SHP77 (cell line): ENCODE data around the gene PIGZ.
"Not testable (repeated sequence)": the region's sequence is repeated elsewhere in the genome, so short reads cannot be mapped to it uniquely, and the experiment has no call there.

Experiments
- DNase-seq, 2 experiments: peaks; one replicate each; lab custom pipeline; 2025; lab: John Stamatoyannopoulos, UW

PIGZ gene

DNA sequence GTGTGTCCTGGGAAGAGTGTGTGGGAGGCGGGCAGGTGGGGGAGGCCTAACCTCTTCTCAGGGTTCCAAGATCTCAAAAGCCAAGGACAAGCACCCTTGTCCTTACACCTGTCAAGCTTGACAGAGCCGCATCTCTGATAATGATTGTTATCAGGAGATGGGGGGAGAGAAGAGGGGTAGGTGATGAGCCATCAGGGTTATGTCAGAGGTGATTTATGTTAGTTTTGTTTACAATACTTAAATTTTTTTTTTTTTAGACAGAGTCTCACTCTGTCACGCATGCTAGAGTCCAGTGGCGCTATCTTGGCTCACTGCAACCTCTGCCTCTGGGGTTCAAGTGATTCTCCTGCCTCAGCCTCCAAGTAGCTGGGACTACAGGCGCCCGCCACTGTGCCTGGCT, 18.9 kb downstream of the PIGZ start:
- DNase-seq, result no peak

DNA sequence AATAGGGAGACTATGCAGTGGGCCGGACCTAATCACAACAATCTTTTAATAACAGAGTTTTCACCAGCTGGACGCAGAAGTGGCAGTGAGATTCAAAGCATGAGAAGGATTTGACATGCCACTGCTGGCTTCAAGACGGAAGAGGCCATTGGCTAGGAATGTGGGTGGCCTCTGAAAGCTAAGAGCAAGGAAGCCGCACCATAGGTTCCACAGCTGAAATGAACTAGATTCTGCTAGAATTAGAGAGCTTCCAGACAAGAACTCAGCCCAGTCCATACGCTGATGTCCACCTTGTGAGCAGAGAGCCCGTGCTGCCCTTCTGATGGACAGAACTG, 19.4 kb downstream of the PIGZ start:
- DNase-seq, result no peak

DNA sequence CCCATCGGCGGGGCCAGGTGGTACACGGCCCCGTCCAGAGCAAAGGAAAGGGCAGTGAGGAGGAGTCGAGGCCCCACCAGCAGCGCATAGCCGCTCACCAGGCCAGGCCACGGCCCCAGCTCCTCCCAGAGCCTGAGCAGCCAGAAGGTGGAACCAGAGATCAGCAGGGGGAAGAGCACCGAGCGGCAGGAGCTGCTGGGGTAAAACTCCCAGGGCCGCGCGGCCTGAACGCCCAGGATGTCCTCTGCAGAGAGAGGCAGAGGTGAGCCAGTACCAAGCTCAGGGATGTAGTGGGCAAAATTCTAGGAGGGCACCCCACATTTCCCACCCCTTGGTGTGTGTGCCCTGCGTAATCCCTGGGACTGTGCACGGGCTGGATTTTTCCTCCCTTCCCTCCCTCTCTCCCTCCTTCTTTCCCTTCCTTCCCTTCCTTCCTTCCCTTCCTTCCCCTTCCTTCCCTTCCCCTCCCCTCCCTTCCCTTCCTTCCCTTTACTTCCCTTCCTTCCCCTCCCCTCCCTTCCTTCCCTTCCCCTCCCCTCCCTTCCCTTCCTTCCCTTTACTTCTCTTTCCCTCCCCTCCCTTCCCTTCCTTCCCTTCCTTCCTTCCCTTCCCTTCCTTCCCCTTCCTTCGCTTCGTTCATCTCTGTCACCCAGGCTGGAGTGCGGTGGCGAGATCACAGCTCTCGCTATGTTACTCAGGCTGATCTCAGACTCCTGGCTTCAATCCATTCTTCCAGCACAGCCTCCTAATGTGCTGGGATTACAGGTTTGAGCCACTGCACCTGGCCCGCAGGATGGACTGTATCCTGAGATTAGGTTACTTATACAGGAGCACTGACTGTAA, 20.0 kb downstream of the PIGZ start:
- no peak for DNase-seq

GRCh38 chr3:196947860-196948441, 20.7 kb downstream of the PIGZ start:
- no peak for DNase-seq

DNA sequence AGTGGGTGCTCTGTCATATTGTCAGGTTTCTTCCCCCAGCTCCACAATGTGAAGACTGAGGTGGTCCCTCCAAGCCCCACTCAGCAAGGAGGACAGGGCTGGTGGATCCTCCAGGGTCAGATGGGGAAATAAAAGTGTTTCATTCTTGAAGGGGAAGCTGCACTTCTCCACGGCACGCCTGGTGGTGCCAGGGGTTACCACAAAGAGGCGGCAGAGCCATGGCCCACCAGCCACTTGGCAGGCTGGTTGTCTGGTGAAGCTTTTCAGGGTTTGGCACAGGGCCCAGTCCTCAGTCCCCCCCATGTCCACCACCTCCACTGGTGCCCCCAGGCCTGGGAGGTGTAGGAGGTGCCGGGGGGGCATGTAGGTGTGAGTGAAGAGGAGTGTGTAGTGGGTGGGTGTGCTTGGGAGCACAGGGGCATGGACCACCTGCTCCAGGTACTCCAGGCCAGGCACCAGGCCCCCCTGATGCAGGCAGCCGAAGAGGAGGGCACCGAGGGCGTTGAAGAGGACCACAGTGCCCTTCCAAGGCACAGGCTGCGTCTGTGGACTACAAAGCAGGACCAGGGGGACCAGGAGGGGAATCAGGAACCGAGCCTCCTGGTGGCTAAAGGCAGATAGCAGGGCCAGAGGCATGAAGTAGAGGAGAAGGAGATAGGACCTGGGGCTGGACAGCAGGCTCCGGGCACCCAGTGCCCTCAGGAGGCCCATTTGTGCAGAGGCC, 21.3 kb downstream of the PIGZ start:
- no peak for DNase-seq

GRCh38 chr3:196944037-196944790, 24.4 kb downstream of the PIGZ start:
- DNase-seq, result not testable (repeated sequence)

GRCh38 chr3:196942915-196943277, 25.7 kb downstream of the PIGZ start:
- no peak for DNase-seq

DNA sequence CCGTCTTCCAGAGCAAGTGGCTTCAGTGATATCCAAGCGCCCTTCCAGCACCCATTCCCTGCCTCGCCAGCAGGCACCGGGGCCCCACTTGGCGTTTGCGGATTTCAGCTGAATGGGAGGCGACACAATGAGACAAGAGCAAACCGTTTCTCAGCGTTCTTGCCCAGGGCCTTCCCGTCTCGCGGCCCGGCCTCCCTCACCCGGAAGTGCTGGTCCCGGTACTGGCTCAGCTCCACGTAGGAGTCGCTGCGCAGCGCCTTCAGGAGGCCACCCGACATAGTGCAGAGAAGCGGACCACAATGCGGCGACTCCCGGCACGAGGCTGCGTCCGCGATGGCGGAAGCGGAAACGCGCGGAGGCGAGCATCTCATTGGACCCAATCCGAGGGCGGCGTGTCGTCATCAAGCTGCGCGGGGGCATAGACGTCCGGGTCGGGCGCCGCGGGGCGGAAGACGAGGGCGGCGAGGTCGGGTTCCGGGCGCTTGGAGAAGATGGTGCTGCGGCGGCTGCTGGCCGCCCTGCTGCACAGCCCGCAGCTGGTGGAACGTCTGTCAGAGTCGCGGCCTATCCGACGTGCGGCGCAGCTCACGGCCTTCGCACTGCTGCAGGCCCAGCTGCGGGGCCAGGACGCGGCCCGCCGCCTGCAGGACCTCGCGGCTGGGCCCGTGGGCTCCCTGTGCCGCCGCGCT, 26.3 kb downstream of the PIGZ start, which contains the start of gene NCBP2:
TSS of gene NCBP2 (minus strand) at position 303 of the 689 bp plus-strand sequence. CDS start at position 278, 25 bp downstream.
- DNase-seq, result peak; percentile 82 to 88

DNA sequence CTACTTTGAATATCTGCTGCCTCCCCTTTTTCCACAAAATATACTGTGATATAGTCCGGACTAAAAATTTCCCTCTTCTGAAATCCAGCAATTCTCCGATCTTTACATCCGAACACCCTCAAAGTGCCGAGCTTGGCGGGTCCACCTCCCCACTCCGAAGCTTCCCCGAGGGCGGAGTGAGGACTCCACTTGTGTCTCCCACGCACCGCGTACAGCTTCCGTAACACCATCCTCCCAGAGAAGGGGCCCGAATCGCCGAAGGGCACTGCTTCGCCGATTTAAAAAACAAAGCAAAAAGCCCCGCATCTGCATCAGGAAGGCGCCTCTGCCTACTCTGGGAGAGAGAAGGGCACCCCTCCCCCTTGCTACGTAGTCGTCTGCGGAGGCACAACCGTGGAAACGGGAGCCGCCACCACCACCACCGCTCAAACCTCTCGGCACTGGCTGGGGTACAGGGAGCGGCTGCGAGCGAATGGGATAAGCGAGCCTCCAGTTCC, 26.9 kb downstream of the PIGZ start:
- DNase-seq, result no peak

DNA sequence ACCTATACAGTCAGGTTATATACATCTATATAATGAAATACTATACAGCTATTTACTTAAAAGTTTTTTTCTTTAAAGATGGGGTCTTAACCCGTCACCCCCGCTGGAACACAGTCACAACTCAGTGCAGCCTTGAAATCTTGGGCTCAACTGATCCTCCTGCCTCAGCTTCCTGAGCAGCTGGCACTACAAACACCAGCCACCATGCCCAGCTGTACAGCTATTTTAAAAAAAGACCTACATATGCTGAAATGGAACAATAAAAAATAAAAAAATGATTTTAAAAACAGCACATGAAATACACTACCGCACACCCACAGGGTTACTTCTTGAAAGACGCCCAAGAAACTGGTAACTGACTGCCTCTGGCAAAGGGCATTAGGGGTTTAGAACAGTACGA, 30.1 kb downstream of the PIGZ start:
- DNase-seq, result no peak

DNA sequence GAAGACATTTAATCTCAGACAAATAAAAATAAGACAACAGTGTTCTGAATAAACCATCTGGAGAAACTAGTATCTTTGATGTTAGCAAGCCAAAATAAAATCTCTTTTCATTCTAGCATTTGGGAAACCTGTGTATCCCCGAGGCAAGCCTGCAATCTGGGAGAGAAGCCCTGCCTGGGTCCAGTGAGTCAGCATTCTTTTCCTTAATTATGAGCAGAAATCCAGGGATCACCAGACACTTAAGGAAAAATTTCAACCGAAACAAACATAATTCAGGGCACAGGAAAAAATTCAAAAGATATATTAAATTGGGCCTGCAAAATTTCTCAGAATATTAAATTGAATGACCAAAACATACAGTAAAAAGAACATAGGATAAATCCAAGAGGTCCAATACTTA, 30.5 kb downstream of the PIGZ start:
- no peak for DNase-seq

GRCh38 chr3:196936288-196936687, 32.3 kb downstream of the PIGZ start:
- DNase-seq, result no peak

DNA sequence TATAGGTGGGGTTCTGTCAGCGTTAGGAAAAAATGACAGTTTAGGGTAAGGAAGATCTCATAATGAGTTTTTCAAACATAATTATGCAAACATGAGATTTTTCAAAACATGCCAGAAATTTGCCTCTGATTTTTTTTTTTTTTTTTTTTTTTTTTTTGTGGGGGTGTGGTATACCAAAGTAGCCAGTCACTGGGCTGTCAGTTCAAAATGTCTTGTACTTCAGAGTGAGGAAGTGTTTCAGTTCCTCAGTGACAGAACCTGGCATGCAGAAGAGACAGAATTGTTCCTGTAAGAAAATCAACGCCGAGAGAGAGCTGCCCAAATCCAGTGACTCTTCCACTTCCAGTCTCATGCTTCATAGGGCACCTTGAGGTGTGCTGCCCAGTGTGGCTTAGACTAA, 36.0 kb downstream of the PIGZ start:
- DNase-seq, result no peak

DNA sequence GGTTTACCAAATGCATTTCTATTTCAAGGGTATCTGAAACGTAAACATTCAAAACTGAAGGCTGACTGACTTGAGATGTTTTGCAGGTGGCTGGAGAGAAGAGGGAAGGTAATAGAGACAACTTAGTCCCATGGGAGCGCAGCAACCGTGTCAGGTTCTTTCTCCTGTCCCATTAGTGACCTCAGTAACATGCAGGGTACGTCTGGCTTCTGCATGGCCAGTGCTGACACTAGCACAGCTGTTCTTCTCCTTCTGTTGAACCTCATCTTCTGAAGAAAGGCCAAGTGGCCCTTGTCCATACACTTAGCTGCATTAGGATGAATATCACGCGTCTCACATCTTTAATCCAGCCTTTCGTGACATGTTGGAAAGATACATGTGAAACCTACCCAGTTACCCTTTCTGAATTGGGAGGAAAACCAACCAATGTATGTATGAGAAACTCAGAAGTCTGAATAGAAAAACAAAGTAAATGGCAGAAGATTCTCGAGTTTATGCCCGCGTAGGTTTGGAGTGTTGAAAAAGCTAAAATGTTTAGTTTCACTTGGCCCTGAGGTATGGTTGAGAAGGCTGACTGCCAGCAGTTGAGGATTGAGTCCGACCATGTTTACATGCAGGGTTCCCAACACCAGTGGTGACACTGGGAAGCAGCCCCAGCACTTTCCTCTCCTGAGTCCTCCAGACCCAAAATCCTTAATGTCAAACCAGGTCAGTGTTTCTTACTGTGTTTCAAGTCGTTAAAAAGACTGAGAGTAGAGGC, 36.6 kb downstream of the PIGZ start:
- no peak for DNase-seq

- no peak for DNase-seq
These were observed 37.5 kb downstream of the PIGZ start for GRCh38 chr3:196931157-196931556.

- DNase-seq, result no peak
These were observed 40.8 kb downstream of the PIGZ start for GRCh38 chr3:196927571-196928453.

GRCh38 chr3:196920733-196921132, 47.9 kb downstream of the PIGZ start:
- DNase-seq, result no peak

DNA sequence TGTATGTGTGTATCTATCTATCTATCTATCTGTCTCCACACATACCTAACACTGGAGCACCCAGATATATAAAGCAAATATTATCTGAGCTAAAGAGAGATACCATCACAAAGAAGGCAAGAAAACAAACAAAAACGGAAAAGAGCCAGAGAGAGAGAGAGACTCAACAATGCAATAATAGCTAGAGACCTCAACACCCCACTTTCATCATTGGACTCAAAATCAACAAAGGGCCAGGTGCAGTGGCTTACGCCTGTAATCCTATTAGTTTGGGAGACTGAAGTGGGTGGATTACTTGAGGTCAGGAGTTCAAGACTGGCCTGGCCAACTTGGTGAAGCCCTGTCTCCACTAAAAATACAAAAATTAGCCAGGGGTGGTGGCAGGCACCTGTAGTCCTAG, 49.7 kb downstream of the PIGZ start:
- no peak for DNase-seq

DNA sequence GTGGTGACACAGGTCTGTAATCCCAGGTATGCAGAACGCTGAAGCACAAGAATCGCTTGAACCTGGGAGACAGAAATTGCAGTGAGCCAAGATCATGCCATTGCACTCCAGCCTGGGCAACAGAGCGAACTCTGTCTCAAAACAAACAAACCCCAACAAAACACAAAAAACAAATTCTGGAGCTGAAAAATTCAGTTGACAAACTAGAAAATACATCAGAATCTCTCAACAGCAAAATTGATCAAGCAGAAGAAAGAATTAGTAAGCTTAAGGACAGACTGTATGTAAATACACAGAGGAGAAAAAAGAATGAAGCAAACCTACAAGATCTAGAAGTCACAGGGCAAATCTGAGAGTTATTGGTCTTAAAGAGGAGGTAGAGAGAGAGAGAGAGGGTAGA, 51.6 kb downstream of the PIGZ start:
- DNase-seq, result no peak

GRCh38 chr3:196916221-196916620, 52.4 kb downstream of the PIGZ start:
- no peak for DNase-seq
